SU-DHL-6 (cell line): ENCODE data around the gene ZCCHC24.

Experiments used
- EZH2phosphoT487 ChIP-seq: fragments of 200-600 bp; sonication (generic), shearing (Covaris generic); conservative IDR thresholded peaks from 2 replicates; pipeline ENCODE4 v1.6.1; 2018; ENCODE audit warnings: mild to moderate bottlenecking, antibody characterized with exemption, low read length, moderate library complexity, mixed read lengths
- TF ChIP-seq, protein P1 (sequence below): fragments of 200-600 bp; sonication (generic); IDR thresholded peaks from one replicate; pipeline ENCODE4 v1.5.1; 2017; ENCODE audit warnings: antibody characterized with exemption, mild to moderate bottlenecking, low read length, moderate library complexity; ENCODE audit not compliant: insufficient read depth, poor library complexity, severe bottlenecking

DNA sequence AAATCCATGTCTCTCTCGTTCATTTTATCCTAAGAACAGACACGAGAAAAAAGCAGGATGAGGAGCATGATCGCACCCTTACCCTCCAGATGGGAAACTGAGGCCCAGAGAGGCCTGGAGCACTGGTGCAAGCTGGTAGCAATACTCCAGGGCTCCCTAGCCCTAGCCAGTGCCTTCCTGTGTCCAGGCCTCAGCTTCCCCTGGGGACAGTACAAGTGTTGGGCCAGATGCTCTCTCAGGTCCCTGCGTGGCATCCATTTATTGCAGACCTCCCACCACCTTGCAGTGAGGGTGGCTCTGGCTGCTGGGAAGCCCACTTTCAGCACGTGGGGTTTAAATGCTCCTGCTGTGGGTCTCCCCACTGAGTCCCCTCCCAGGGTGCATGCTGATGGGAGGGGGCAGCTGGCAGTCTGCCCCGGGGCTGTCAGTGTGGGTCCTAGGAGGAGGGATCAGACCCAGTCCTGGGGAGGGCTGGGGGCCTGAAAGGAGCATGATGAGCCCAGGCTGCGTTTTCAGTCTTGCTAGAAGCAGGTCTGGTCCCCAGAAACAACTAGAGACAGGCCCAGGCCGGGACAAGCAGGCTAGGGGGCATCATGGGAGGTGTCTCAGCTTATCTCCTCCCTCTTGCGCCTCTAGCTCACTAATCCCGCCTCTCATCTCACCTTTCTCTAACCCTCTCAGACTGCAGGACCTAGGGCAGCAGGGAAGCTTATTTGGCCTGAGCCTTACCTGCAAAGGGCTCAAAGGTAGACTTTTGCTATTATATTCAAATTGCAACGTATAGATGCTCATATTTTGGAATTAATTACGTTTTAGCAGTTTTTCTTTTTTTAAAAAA lies 98.8 kb downstream of the ZCCHC24 start:
- TF ChIP-seq, protein P1, sequence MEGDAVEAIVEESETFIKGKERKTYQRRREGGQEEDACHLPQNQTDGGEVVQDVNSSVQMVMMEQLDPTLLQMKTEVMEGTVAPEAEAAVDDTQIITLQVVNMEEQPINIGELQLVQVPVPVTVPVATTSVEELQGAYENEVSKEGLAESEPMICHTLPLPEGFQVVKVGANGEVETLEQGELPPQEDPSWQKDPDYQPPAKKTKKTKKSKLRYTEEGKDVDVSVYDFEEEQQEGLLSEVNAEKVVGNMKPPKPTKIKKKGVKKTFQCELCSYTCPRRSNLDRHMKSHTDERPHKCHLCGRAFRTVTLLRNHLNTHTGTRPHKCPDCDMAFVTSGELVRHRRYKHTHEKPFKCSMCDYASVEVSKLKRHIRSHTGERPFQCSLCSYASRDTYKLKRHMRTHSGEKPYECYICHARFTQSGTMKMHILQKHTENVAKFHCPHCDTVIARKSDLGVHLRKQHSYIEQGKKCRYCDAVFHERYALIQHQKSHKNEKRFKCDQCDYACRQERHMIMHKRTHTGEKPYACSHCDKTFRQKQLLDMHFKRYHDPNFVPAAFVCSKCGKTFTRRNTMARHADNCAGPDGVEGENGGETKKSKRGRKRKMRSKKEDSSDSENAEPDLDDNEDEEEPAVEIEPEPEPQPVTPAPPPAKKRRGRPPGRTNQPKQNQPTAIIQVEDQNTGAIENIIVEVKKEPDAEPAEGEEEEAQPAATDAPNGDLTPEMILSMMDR = no peak
- no peak for TF ChIP-seq EZH2phosphoT487
